GM12878 (cell line): ENCODE data around the gene DDX31. TPM values are rescaled to one million over a fixed set of nuclear protein-coding genes. Genes with fewer than 3 reads are reported as not detected.

Experiments
- ATAC-seq: fragments of 200-7000 bp; cut with Tn5 transposase; 3 replicates; pipeline ENCODE4 v1.9.1; 2020; ENCODE audit warnings: mild to moderate bottlenecking, moderate library complexity
- BruUV-seq: library from RNA; stranded (reverse); fragments of 400-500 nt; replicated peaks from 2 replicates; lab custom pipeline; 2021; lab: Mats Ljungman, UMichigan
- CTCF ChIA-PET: fragments of 300-600 bp; sonication (Branson Sonifier 250); formaldehyde crosslinking; extraction: SDS; loops from one replicate; lab custom pipeline; 2021; ENCODE audit warnings: inconsistent platforms; lab: Yijun Ruan, JAX
- POLR2A ChIA-PET: fragments of 350-600 bp; formaldehyde crosslinking; extraction: SDS; loops from one replicate; lab custom pipeline; 2021; ENCODE audit warnings: inconsistent platforms; lab: Charles Lee
- RAD21 ChIA-PET: fragments of 300-600 bp; sonication (Branson Sonifier 250); formaldehyde crosslinking; loops from one replicate; lab custom pipeline; 2023; ENCODE audit warnings: antibody characterized with exemption; ENCODE audit not compliant: unreplicated experiment; lab: Charles Lee
- SMC1A ChIA-PET: fragments of 300-600 bp; sonication (Branson Sonifier 250); formaldehyde crosslinking; loops from one replicate; lab custom pipeline; 2023; ENCODE audit not compliant: unreplicated experiment, uncharacterized antibody; lab: Charles Lee
- DNase-seq: peaks from one replicate; pipeline ENCODE4 v3.0.0-alpha.2; 2011; ENCODE audit warnings: low read depth, low spot score
- FAIRE-seq: peaks from 3 replicates; lab custom pipeline; 2011; peaks lifted over from hg19 to GRCh38; lab: Jason Lieb, UNC
- H2AFZ ChIP-seq: 2 replicates; pipeline ENCODE4 v1.6.0; 2011; ENCODE audit warnings: low read depth, low read length, control low read depth; ENCODE audit not compliant: control insufficient read depth
- H3K27ac ChIP-seq: 2 replicates; pipeline ENCODE4 v1.5.1; 2011; ENCODE audit warnings: control low read depth; ENCODE audit not compliant: control insufficient read depth, insufficient read depth
- H3K27me3 ChIP-seq, 2 experiments: replicated peaks in 1 of 2; 2 replicates each; pipeline versions ENCODE4 v1.6.0 to v1.6.1; 2011; ENCODE audit warnings: low read length in 1 of 2; ENCODE audit not compliant: control insufficient read depth in 2 of 2, insufficient read depth in 2 of 2
- H3K36me3 ChIP-seq, 2 experiments: 2 replicates each; pipeline ENCODE4 v1.5.1; 2011; ENCODE audit warnings: low read length in 1 of 2; ENCODE audit not compliant: control insufficient read depth in 2 of 2, insufficient read depth in 2 of 2
- H3K4me1 ChIP-seq: 2 replicates; pipeline ENCODE4 v1.6.1; 2011; ENCODE audit warnings: mild to moderate bottlenecking, low read length, moderate library complexity, mixed read lengths; ENCODE audit not compliant: control insufficient read depth, insufficient read depth
- H3K4me2 ChIP-seq: 2 replicates; pipeline ENCODE4 v1.6.0; 2011; ENCODE audit warnings: control low read depth; ENCODE audit not compliant: control insufficient read depth, insufficient read depth
- H3K4me3 ChIP-seq: fragments of 200-600 bp; sonication (generic); 2 replicates; pipeline ENCODE4 v1.5.1; 2016
- H3K79me2 ChIP-seq: 2 replicates; pipeline ENCODE4 v1.6.0; 2011; ENCODE audit warnings: low read length; ENCODE audit not compliant: control insufficient read depth, insufficient read depth
- H3K9ac ChIP-seq: 2 replicates; pipeline ENCODE4 v1.8.0; 2011; ENCODE audit warnings: low read length, control low read depth, mixed read lengths; ENCODE audit not compliant: control insufficient read depth, insufficient read depth
- H3K9me3 ChIP-seq: replicated peaks from 3 replicates; pipeline ENCODE4 v1.5.1; 2011; ENCODE audit warnings: mild to moderate bottlenecking, low read length; ENCODE audit not compliant: control insufficient read depth, insufficient read depth
- H4K20me1 ChIP-seq: 2 replicates; pipeline ENCODE4 v1.6.0; 2011; ENCODE audit not compliant: control insufficient read depth, insufficient read depth
- BMI1 ChIP-seq: fragments of 450-650 bp; IDR thresholded peaks from 2 replicates; pipeline ENCODE4 v1.6.1; 2016; ENCODE audit warnings: mild to moderate bottlenecking, moderate library complexity, borderline replicate concordance
- CHD1 ChIP-seq: IDR thresholded peaks from 2 replicates; pipeline ENCODE4 v1.6.1; 2012; ENCODE audit warnings: low read depth, low read length, improper control_type of control experiment
- CTCF ChIP-seq, 3 experiments: IDR thresholded peaks in 2 of 3; conservative IDR thresholded peaks in 1 of 3; 2 replicates each; pipeline ENCODE4 v1.5.1; 2011; ENCODE audit warnings: low read depth in 3 of 3, low read length in 3 of 3, mild to moderate bottlenecking in 3 of 3, control low read depth in 2 of 3, moderate library complexity in 2 of 3, inconsistent platforms in 1 of 3, mixed read lengths in 1 of 3; ENCODE audit not compliant: control insufficient read depth in 2 of 3, insufficient read depth in 1 of 3; ENCODE audit errors: extremely low read depth in 1 of 3
- KAT2A ChIP-seq: conservative IDR thresholded peaks from 2 replicates; pipeline ENCODE4 v1.6.1; 2011; ENCODE audit warnings: low read depth, low read length; ENCODE audit not compliant: control insufficient read depth
- RAD21 ChIP-seq: IDR thresholded peaks from 2 replicates; pipeline ENCODE4 v1.6.1; 2011; ENCODE audit warnings: mild to moderate bottlenecking, low read depth, low read length, moderate library complexity; ENCODE audit not compliant: insufficient read depth
- ZBTB33 ChIP-seq: fragments of 450-650 bp; IDR thresholded peaks from 2 replicates; pipeline ENCODE4 v1.6.1; 2017; ENCODE audit warnings: mild to moderate bottlenecking
- WGBS: methylation state at CpG from one replicate; pipeline ENCODE4 v1.1.6; 2016; ENCODE audit warnings: low lambda C conversion rate; ENCODE audit not compliant: insufficient replicate concordance, insufficient coverage; ENCODE audit errors: missing lambda C conversion rate; 5-methylcytosine and 5-hydroxymethylcytosine counted together
- in situ Hi-C: fragments of 300-500 bp; cut with MboI; formaldehyde crosslinking; loops from 9 replicates; pipeline ENCODE4 v1.14.3; 2018; ENCODE audit warnings: mixed read lengths
- intact Hi-C: fragments of 100-400 bp; cut with micrococcal nuclease; formaldehyde crosslinking; loops from one replicate; pipeline ENCODE4 v1.14.2; 2022; ENCODE audit not compliant: unreplicated experiment
- polyA plus RNA-seq, 11 experiments: library from polyadenylated mRNA; depleted of rRNA in 4 of 11; unstranded in 6 of 11; stranded (reverse) in 5 of 11; fragments of >200 nt; fragmentation: Nextera tagmentation in 4 of 11; fragmentation: Illumina TruSeq in 1 of 11; extraction: Ambion mirVana in 4 of 11; extraction: Trizol in 1 of 11; gene quantifications; 1 replicate in 1 of 11; 2 replicates in 10 of 11; pipeline versions ENCODE4 v1.2.1 to v1.2.3, GENCODE V29; 2011 to 2016; ENCODE audit warnings: inconsistent platforms in 2 of 11, missing spikeins in 2 of 11, low read depth in 1 of 11
- total RNA-seq, 4 experiments: library from RNA; depleted of rRNA in 3 of 4; stranded (reverse); fragments of >200 nt in 3 of 4; fragmentation: Illumina TruSeq in 1 of 4; extraction: Trizol in 1 of 4; gene quantifications; 2 replicates each; pipeline versions ENCODE4 v1.2.1 to v1.2.3, GENCODE V29; 2013 to 2021

Gene DDX31
- total and polyA plus RNA-seq, 10 of the 15 experiments (the other 5 are each of a cell fraction or from before 2014, with no cell fraction given): 12.1 to 30.8 (median 20.8) TPM

- TF ChIP-seq ZBTB33 (no peak), KAT2A (no peak), CHD1 (no peak), RAD21 (no peak)
Observed at GRCh38 chr9:132645306-132645705, 24.5 kb downstream of the DDX31 start (continued).

- DNase-seq (no peak), ATAC-seq (peak; percentile 93), FAIRE-seq (no peak)
- Histone ChIP-seq H3K79me2 (no peaks in the 10 kb centered on the region), H3K27ac (no peak overlapping the region), H3K4me1 (no peaks in the 10 kb centered on the region), H3K9me3 (no peaks in the 10 kb centered on the region), H3K36me3 (peaks cover 17 to 51% of the 10 kb centered on the region in 2 experiments), H3K4me2 (no peak overlapping the region), H2AFZ (no peak overlapping the region), H3K4me3 (no peak overlapping the region), H3K9ac (no peak overlapping the region), H4K20me1 (no peaks in the 10 kb centered on the region), H3K27me3 (no peaks in the 10 kb centered on the region)
- ChIA-PET POLR2A (interaction anchor here (1.1 kb wide), 1 partner anchor 25 kb away, joined by 3 read pairs; the partner anchor contains the start of gene DDX31), SMC1A (no interaction called here), CTCF (interaction anchor here (0.8 to 1.9 kb wide), 2 partner anchors 12 to 258 kb away, joined by 3 to 4 read pairs; no protein-coding TSS in a partner anchor), RAD21 (no interaction called here)
- intact Hi-C loops (no loop called here), in situ Hi-C loops (no loop called here)
- 52% methylated on average over 3 of the region's 3 CpGs for WGBS
- no TSS peak for BruUV-seq
- TF ChIP-seq BMI1 (no peak), CTCF (IDR thresholded peaks at IDR 0.05 in 2 of 3, conservative IDR thresholded peaks at IDR 0.05 in 1 of 3; ENCODE audit: control insufficient read depth in 2 of 3, extremely low read depth in 1 of 3, insufficient read depth in 1 of 3, low read depth in 3 of 3, low read length in 3 of 3) (peak; percentile 4 to 42 (median 30); a peak in 3 of 6 replicates)
- TF ChIP-seq, all 136 proteins: peak for 1
Observed at GRCh38 chr9:132644251-132644650, 25.5 kb downstream of the DDX31 start.
